ENCODE results near the gene ZC3H13. TPM values are rescaled to one million over a fixed set of nuclear protein-coding genes. Genes with fewer than 3 reads are reported as not detected.

Gene ZC3H13
- total RNA-seq, 6 experiments from 2014 or later, result 31.8 to 40.1 (median 35.6) TPM

DNA sequence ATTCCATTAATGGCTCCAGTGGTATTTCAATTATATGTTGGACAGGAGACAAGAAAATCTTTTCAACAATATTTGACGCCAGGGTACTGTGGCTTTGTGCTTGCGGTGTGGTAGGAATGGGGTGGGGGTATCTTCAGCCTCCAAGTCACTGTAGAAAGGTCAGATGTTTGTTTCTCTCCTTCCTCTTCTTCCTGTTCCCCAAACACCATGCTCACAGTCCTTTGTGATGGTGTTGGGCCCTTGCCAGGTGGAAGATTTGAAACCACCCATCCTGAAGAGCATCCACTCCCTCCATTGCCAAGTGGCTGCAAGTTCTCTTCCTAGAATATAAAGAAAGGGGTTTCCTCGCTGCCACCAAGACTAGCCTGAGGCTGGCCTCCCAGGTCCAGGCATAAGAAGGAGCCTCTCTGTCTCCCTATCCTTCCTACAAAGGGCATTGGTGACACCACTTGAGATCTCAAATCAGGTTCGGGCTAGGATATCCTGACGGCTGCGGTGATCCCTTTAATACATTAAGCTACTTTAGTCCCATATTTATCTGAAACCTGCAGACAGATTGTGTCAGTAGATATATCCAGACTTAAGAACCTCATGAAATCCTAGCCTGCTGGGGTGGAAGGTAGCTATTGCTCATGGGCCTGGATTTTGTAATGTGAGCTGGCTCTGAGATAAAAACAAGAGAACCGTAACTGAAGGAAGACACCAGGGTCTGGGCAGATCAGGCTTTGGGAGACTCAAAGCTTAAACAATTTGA is 136.7 kb downstream of the ZC3H13 start:
- no peaks in the 10 kb centered on the region for H3K9me3 Mint-ChIP-seq

DNA sequence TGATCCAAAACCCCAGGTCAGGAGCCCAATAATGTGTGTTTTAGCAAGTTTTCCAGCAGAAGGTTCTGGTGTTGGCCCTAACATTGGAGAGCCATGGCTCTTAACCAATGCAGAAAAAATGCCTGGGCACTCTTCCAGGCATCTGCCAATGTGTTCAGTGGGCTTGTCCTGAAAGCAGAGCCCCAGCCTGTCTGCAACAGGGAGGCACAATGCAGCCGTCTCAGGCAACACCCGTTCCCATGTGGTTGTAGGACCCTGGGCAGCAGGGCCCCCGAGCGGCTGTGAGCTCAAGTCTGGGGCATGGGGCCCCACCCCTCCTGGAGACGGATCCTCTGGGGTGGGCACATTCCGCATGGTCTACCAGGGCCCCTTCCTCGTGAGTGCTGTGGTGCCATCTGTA is 142.9 kb downstream of the ZC3H13 start:
- no peaks in the 10 kb centered on the region for H3K9me3 Mint-ChIP-seq
- no peak for TF ChIP-seq CTCF (IDR thresholded peaks at IDR 0.05)
- no peaks in the 10 kb centered on the region for H3K36me3 Mint-ChIP-seq (ENCODE audit: low read depth)
- no peaks in the 10 kb centered on the region for H3K4me1 Mint-ChIP-seq (ENCODE audit: low read depth)
- DNase-seq, result no peak
- peaks cover 22% of the 10 kb centered on the region for H3K27me3 Mint-ChIP-seq (ENCODE audit: insufficient read depth)
- H3K4me3 Mint-ChIP-seq, result no peak overlapping the region
- H3K27ac Mint-ChIP-seq, result no peak overlapping the region

More for the DNA sequence above, 136.7 kb downstream of the ZC3H13 start:
- H3K27ac Mint-ChIP-seq, result no peak overlapping the region
- no peaks in the 10 kb centered on the region for H3K4me1 Mint-ChIP-seq (ENCODE audit: low read depth)
- no peaks in the 10 kb centered on the region for H3K36me3 Mint-ChIP-seq (ENCODE audit: low read depth)
- no peak for DNase-seq
- no peak overlapping the region for H3K4me3 Mint-ChIP-seq
- H3K27me3 Mint-ChIP-seq (ENCODE audit: insufficient read depth), result peaks cover 3% of the 10 kb centered on the region
- TF ChIP-seq CTCF (IDR thresholded peaks at IDR 0.05), result no peak

GRCh38 chr13:45909089-45909488 is 143.5 kb downstream of the ZC3H13 start:
- H3K27ac Mint-ChIP-seq, result no peak overlapping the region
- peaks cover 22% of the 10 kb centered on the region for H3K27me3 Mint-ChIP-seq (ENCODE audit: insufficient read depth)
- no peak for DNase-seq
- no peaks in the 10 kb centered on the region for H3K4me1 Mint-ChIP-seq (ENCODE audit: low read depth)
- TF ChIP-seq CTCF (IDR thresholded peaks at IDR 0.05), result no peak
- H3K36me3 Mint-ChIP-seq (ENCODE audit: low read depth), result no peaks in the 10 kb centered on the region
- no peaks in the 10 kb centered on the region for H3K9me3 Mint-ChIP-seq
- no peak overlapping the region for H3K4me3 Mint-ChIP-seq

DNA sequence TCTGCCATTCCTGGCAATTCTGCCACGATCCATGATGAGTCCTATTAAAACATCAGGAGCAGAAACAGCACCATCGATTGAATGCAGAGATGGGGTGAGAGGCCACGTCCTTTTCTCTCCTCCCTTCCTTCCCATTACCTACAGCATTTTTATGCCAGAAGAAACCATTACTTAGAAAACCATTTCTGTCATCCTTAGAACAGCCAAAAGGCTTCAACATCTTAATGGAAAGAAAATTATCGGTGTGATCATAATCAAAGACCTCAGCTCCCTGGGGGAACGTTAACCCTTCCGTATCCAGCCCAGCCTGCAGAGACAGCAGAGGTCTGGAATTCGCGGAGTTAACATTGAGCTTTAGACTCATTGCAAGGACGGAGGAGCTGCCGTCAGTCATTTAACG is 145.0 kb downstream of the ZC3H13 start:
- H3K4me3 Mint-ChIP-seq, result no peak overlapping the region
- H3K27me3 Mint-ChIP-seq (ENCODE audit: insufficient read depth), result peaks cover 22% of the 10 kb centered on the region
- TF ChIP-seq CTCF (IDR thresholded peaks at IDR 0.05), result no peak
- H3K27ac Mint-ChIP-seq, result no peak overlapping the region
- H3K9me3 Mint-ChIP-seq, result no peaks in the 10 kb centered on the region
- H3K36me3 Mint-ChIP-seq (ENCODE audit: low read depth), result no peaks in the 10 kb centered on the region
- DNase-seq, result no peak
- no peaks in the 10 kb centered on the region for H3K4me1 Mint-ChIP-seq (ENCODE audit: low read depth)

Other genes starting within 250 kb of the ZC3H13 start
- gene SIAH3, start 201.0 kb downstream of the ZC3H13 start, total RNA-seq (2021; fragmentation: NEBNext Ultra II Directional; extraction: Animal tissue kit (Norgen Biotek cat#: 25700)), result not detected
- not detected for gene CPB2, start 52.3 kb upstream of the ZC3H13 start, total RNA-seq (2021; fragmentation: NEBNext Ultra II Directional; extraction: Animal tissue kit (Norgen Biotek cat#: 25700))
- gene LCP1, start 129.4 kb upstream of the ZC3H13 start, total RNA-seq (2021; fragmentation: NEBNext Ultra II Directional; extraction: Animal tissue kit (Norgen Biotek cat#: 25700)), result under 1 TPM in 1 of 6 experiments, not detected in 5; 0.05 TPM
- gene LRRC63, start 159.2 kb upstream of the ZC3H13 start, total RNA-seq (2021; fragmentation: NEBNext Ultra II Directional; extraction: Animal tissue kit (Norgen Biotek cat#: 25700)), result not detected

Data from HFFc6 (cell line).